GM08714 (cell line): ENCODE results near the gene TTC39A.

Source experiments
- H3K4me3 ChIP-seq: fragments of 200-500 bp; sonication (Bioruptor generic); 2 replicates; pipeline ENCODE4 v1.5.1; 2014; ENCODE audit warnings: mild to moderate bottlenecking, low read length, inconsistent platforms
- ZNF274 ChIP-seq: IDR thresholded peaks from 2 replicates; pipeline ENCODE4 v1.6.1; 2012; ENCODE audit warnings: mild to moderate bottlenecking, low read depth, low read length

The TTC39A gene

GRCh38 chr1:51345300-51345687 is 14.9 kb upstream of the TTC39A start:
- no peak for TF ChIP-seq ZNF274

GRCh38 chr1:51344602-51345299 is 14.4 kb upstream of the TTC39A start:
- H3K4me3 ChIP-seq, result no peak overlapping the region; the same call in 1 of the 2 replicates
- no peak for TF ChIP-seq ZNF274

More at GRCh38 chr1:51345300-51345687, 14.9 kb upstream of the TTC39A start:
- H3K4me3 ChIP-seq, result no peak overlapping the region

- no peak for TF ChIP-seq ZNF274
- no peak overlapping the region for H3K4me3 ChIP-seq
Observed at GRCh38 chr1:51344276-51344601, 13.9 kb upstream of the TTC39A start.

- no peak for TF ChIP-seq ZNF274
- H3K4me3 ChIP-seq, result no peak overlapping the region
Observed at GRCh38 chr1:51343624-51344023, 13.3 kb upstream of the TTC39A start.

- no peak overlapping the region for H3K4me3 ChIP-seq
- TF ChIP-seq ZNF274, result no peak
Observed at GRCh38 chr1:51342591-51343206, 12.3 kb upstream of the TTC39A start.

GRCh38 chr1:51341876-51342496 is 11.6 kb upstream of the TTC39A start:
- no peak overlapping the region for H3K4me3 ChIP-seq
- no peak for TF ChIP-seq ZNF274

- no peak for TF ChIP-seq ZNF274
- H3K4me3 ChIP-seq, result no peak overlapping the region
Observed at GRCh38 chr1:51340380-51340779, 10.0 kb upstream of the TTC39A start.

GRCh38 chr1:51336711-51337110 is 6.3 kb upstream of the TTC39A start:
- no peak overlapping the region for H3K4me3 ChIP-seq
- TF ChIP-seq ZNF274, result no peak

- no peak overlapping the region for H3K4me3 ChIP-seq
- TF ChIP-seq ZNF274, result no peak
Observed at GRCh38 chr1:51336004-51336403, 5.6 kb upstream of the TTC39A start.

GRCh38 chr1:51331206-51332100 is 1.1 kb upstream of the TTC39A start:
- no peak overlapping the region for H3K4me3 ChIP-seq
- no peak for TF ChIP-seq ZNF274

GRCh38 chr1:51329443-51330325 is 678 bp downstream of the TTC39A start:
- no peak overlapping the region for H3K4me3 ChIP-seq
- TF ChIP-seq ZNF274, result no peak

GRCh38 chr1:51328926-51329325 is 1.4 kb downstream of the TTC39A start:
- no peak for TF ChIP-seq ZNF274
- H3K4me3 ChIP-seq, result no peak overlapping the region

GRCh38 chr1:51328279-51328678 is 2.1 kb downstream of the TTC39A start:
- TF ChIP-seq ZNF274, result no peak
- H3K4me3 ChIP-seq, result no peak overlapping the region
